Measurements from ENCODE around the gene CST4.
"Not testable (repeated sequence)": the region's sequence is repeated elsewhere in the genome, so short reads cannot be mapped to it uniquely, and the experiment has no call there.

CST4 gene

DNA sequence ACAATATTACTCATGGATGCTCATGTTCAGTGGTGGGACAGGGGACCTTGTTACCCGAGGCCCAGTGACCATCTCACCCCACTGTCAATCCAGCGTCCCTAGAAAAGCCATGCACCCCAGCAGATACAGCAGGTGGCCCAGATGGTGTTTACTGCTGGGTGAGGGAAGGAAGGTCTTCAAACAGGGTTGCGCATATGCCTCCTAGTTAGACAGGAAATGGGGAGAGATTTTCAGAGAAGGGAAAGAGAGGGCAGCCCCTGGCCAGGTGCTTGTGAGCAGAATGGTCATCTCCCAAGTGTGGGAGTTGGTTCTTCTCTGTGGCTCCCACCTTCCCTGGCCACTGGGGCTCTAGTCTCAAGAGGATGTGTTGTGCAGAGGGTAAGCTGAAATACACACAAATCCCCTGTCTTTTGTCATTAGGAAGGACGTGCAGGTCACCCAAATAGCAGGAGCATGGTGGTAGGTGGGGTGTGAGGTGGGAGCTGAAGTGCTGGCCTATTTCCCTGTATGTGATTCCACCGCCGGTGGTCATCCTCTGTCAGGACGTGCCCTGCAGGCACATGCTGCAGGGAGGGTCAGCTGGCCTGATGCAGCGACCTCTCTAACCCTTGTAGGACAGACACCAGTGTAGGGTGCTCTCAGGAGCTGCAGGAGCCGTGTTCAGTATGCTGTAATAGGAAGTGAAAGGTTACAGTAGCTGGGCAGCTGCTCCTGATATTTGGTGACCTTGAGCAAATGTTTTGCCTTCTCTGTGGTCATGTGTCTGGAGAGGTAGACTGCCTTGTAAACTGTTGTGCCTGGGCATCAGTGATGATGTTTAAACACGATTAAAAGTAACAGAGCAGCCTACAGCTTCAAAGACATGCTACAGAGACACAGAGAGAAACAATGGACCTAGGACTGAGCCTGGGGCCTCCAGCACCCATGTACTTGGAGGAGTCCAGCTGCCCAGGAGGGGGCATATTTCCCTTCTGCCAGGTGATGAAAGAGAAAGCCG, 47.9 kb downstream of the CST4 start:
- no peak for DNase-seq (ENCODE audit: low read depth)

DNA sequence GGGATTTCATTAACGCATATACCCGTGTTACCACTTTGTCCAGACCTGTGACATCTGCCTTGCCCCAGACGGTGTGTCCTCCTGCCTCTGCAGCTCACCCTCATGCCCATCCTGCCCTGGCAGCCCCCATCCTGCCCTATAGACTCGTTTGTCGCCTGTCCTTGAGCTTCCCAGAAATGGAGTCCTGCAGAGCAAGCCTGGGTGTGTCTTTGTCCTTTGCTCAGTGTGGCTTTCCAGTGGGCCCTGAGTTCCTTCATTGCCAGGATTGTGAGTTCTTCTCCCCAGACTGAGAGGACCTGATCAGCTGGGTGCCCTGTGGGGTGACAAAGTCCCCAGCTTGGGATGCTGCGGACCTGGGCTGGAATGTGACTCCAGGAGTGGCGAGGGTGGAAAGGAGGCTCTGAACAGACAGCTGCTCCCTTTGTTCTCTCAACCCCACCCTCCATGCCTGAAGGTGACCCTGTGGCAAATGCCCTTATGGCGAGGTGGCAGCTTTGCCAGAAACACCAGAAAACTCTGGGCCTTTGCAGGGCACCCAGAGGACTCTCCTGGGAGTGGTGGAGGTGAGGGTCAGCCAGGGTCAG, 48.7 kb downstream of the CST4 start:
- no peak for DNase-seq (ENCODE audit: low read depth)

DNA sequence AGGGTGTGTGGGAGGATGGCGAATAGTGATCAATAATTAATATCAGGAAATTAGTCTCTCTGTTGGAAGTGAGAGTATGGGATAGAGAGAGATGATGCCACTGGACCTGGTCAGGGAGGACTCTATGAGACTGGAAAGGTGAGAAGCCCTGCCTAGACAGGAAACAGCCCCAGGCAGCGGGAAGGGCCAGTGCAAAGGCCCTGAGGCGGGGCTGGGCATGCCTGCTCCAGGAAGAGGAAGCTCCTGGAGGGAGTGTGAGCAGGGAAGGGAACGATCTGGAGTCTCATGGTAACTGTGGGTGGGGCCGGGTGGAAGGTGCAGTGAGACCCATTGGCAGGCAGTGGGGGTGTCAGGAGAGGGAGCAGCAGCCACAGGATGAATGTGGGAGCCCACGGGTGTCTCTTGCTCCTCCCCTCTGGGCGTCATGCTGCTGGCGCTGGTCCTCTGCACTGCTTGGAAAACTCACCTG, 49.3 kb downstream of the CST4 start:
- DNase-seq (ENCODE audit: low read depth): no peak

DNA sequence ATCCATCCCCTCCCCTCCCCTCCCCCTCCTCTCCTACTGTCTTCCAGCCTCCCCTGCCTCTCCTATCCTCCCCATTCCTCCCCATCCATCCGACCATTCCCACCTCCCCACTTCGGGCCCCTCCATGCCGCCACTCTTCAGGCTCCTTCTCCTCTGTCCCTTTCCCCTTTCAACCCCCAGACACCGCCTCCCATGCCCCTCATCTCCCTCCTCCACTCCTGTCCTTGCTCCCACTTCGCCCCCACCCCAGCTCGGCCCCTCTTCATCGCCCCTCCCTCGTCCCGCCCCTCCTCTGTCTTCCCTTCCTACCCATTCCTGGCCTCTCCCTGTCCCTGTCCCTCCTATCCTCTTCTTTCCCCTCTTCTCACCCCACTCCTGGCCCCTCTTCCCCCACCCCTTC, 50.5 kb downstream of the CST4 start:
- DNase-seq (ENCODE audit: low read depth): no peak

DNA sequence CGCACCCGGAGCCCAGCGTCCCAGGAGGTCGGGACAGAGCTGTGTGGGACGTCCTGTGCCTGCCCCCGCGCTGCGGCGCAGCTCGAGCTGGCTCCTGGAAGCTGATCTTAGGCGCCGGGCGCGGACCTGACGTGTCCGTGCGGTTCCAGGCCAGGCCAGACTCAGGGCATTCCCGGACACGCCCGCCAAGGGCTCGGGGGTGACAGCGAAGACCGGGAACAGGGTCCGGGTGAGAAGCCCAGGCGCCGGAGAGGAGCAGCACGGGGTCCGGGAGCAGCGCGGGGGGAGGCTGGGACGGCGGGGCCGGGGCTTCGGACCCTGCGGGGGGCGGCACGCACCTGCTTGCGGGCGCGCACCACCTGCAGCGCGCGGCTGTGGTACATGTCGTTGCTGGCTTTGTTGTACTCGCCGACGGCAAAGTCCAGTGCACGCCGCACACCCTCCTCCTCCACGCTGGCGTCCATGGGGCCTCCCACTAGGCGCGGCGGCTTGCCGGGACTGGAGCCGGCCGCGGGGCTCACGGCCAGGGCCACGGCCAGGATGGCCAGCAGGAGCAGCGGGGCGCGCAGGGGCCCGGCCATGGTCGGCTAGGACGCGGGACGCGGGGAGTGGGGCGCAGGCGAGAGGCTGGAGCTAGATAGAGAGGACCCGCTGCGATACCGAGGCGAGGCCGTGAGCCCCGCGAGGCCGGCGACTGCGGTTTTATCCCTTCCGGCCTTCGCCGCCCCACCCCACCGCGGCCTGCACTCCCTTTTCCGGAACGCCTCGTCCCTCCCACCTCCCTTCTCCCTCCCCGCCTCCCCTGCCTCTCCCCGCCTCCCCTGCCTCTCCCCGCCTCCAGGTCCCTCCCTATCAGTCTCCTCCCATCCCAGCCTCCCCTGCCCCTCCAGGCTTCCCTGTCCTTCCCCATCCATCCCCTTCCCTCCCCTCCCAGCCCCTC, 51.3 kb downstream of the CST4 start, which contains the start of gene CST3:
Gene CST3 (minus strand): TSS at position 674 of the 940 bp plus-strand sequence. CDS start 93 bp downstream, at position 581.
- peak; percentile 92 for DNase-seq (ENCODE audit: low read depth)

DNA sequence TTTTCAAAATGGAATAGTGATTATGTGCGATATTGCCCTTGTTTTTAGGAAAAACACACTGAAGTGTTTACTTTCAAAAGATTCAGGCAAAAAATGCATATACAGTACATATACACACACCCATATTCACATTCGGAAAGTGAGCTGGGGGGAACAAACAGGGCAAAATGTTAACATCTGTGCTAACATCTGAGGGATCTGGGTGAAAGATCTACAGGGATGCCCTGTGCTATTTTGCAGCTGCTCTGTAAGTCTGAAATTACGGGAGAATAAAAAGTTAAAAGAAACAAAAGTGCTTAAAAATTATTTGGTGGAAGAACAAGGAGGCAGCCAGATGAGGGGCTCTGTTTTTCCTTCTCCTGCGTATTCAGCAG, 51.9 kb downstream of the CST4 start:
- no peak for DNase-seq (ENCODE audit: low read depth)

DNA sequence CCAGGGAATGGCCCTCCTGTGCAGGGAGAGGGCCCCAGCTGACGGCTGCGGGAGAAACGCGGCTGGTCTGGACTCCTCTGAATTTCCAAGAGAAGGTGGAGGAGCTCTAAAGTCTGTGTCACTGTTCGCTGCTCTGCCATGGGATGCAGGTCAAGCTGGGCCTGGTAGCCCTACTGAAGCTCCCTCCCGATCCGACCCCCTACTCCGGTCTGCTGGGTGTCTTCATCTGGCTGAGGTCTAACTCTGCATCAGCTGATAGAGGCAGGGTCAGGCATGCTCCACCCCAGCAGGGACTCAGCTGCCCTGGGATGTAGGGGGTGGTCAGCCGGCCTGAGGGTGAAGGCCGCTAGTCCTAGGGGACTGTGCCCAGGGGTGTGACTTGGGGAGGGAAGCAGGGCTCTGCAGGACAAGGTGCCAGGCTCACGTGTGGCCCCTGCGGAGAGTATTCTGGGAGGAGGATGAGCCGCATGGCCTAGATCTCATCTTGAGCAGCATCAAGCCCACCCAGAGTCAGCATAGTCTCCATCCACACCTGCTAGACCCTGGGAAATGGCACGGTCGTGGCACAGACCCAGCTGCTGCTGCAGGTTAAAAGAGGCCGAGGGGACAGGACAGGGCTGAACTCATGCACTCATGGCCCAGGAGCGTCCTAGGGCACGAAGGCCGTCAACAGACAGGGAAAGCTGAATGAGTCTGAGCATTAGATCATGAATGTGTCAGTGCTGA, 52.5 kb downstream of the CST4 start:
- no peak for DNase-seq (ENCODE audit: low read depth)

DNA sequence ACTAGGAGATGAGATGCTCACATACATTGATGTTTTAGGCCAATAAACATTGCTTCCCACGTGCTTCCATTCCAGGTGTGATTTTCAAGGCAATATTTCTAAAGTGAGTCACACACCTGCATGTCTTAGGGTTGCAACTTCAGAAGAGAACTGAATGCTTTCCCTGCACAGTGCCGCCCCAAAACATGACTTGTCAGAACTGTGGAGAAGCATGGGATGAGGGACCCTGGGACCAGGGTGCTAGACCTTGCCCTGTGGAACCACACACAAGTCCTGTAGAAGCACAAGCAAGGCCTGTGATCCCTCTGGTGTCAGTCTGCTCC, 53.1 kb downstream of the CST4 start:
- DNase-seq (ENCODE audit: low read depth): not testable (repeated sequence)
